ENCODE results near the gene ZNRF1.

DNA sequence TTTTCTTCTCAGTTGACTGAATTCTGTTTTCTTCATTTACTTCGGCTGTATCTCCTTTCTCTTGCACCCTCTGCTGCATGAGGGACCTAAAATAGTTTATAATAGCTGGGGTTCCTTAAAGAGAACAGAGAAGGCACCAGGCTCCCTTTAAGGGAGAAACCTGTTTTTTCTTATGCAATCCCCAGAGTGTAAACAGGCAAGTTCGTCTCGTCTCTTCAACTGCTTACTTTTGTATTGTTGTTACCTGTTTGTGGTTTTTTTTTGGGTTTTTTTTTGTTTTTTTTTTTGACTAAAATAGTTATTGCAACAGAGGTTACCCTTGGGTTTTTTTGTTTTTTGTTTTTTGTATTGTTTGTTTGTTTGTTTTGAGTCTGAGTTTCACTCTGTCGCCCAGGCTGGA lies 121.4 kb downstream of the ZNRF1 start:
- TF ChIP-seq BRCA1 (CRISPR knock-in tag; IDR thresholded peaks at IDR 0.05): no peak
- TF ChIP-seq, protein P1, sequence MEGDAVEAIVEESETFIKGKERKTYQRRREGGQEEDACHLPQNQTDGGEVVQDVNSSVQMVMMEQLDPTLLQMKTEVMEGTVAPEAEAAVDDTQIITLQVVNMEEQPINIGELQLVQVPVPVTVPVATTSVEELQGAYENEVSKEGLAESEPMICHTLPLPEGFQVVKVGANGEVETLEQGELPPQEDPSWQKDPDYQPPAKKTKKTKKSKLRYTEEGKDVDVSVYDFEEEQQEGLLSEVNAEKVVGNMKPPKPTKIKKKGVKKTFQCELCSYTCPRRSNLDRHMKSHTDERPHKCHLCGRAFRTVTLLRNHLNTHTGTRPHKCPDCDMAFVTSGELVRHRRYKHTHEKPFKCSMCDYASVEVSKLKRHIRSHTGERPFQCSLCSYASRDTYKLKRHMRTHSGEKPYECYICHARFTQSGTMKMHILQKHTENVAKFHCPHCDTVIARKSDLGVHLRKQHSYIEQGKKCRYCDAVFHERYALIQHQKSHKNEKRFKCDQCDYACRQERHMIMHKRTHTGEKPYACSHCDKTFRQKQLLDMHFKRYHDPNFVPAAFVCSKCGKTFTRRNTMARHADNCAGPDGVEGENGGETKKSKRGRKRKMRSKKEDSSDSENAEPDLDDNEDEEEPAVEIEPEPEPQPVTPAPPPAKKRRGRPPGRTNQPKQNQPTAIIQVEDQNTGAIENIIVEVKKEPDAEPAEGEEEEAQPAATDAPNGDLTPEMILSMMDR (CRISPR knock-in tag; IDR thresholded peaks at IDR 0.05): no peak
- TF ChIP-seq ZBTB1 (CRISPR knock-in tag; IDR thresholded peaks at IDR 0.05; ENCODE audit: borderline replicate concordance): no peak
- TF ChIP-seq ZNF790 (CRISPR knock-in tag; IDR thresholded peaks at IDR 0.05; ENCODE audit: borderline replicate concordance): no peak
- TF ChIP-seq TCF7L2 (IDR thresholded peaks at IDR 0.05; ENCODE audit: low read depth, low read length): no peak
- TF ChIP-seq KAT2B (IDR thresholded peaks at IDR 0.05; ENCODE audit: borderline replicate concordance, low read depth, low read length): no peak
- no peak for TF ChIP-seq TCF7 (IDR thresholded peaks at IDR 0.05; ENCODE audit: low read depth)
- no peak for TF ChIP-seq RAD21 (CRISPR knock-in tag; IDR thresholded peaks at IDR 0.05)
- no peak for TF ChIP-seq ETV6 (CRISPR knock-in tag; conservative IDR thresholded peaks at IDR 0.05)
- TF ChIP-seq EP300 (IDR thresholded peaks at IDR 0.05; ENCODE audit: low read depth in 2 of 2, low read length in 2 of 2): no peak
- no peak for TF ChIP-seq EP300 (CRISPR knock-in tag; IDR thresholded peaks at IDR 0.05; ENCODE audit: borderline replicate concordance)

All from HepG2 (cell line).